Uterus (tissue), 4 donors: ENCODE results near the gene ATP1B3. TPM values are rescaled to one million over a fixed set of nuclear protein-coding genes. Genes with fewer than 3 reads are reported as not detected.

Experiments used
- DNase-seq, 2 donors: peaks; one replicate each; pipeline ENCODE4 v3.0.0-alpha.2; 2019 to 2020
- H3K27ac ChIP-seq, 2 donors: fragments of 200-600 bp; sonication (generic); 1 replicate in 1 of 2; 2 replicates in 1 of 2; pipeline ENCODE4 v1.5.1; 2016 to 2018
- H3K27me3 ChIP-seq, 2 donors: fragments of 200-600 bp; sonication (generic); one replicate each; pipeline ENCODE4 v1.5.1; 2018 to 2019; ENCODE audit warnings: control low read depth in 1 of 2
- H3K36me3 ChIP-seq, 2 donors: fragments of 200-600 bp; sonication (generic); one replicate each; pipeline ENCODE4 v1.5.1; 2019; ENCODE audit warnings: control low read depth in 1 of 2
- H3K4me1 ChIP-seq, 2 donors: fragments of 200-600 bp; sonication (generic); one replicate each; pipeline ENCODE4 v1.5.1; 2018 to 2019; ENCODE audit warnings: control low read depth in 1 of 2
- H3K4me3 ChIP-seq, 2 donors: fragments of 200-600 bp; sonication (generic); 1 replicate in 1 of 2; 2 replicates in 1 of 2; pipeline ENCODE4 v1.5.1; 2018 to 2019; ENCODE audit warnings: mild to moderate bottlenecking in 1 of 2
- H3K9me3 ChIP-seq, 2 donors: fragments of 200-600 bp; sonication (generic); one replicate each; pipeline ENCODE4 v1.5.1; 2019; ENCODE audit warnings: control low read depth in 1 of 2
- POLR2A ChIP-seq, 2 donors: fragments of 450-650 bp; IDR thresholded peaks; one replicate each; pipeline ENCODE4 v1.6.1; 2016; ENCODE audit warnings: antibody characterized with exemption in 2 of 2, mild to moderate bottlenecking in 1 of 2, moderate library complexity in 1 of 2
- intact Hi-C: fragments of 100-400 bp; cut with DNase I; formaldehyde crosslinking; loops from one replicate; pipeline ENCODE4 v1.15.1; 2023; ENCODE audit warnings: low total_unique reads
- total RNA-seq, 4 donors: library from RNA; depleted of rRNA in 3 of 4; stranded (reverse); fragments of >200 nt in 3 of 4; gene quantifications; one replicate each; pipeline versions ENCODE4 v1.1.0 to v1.2.4, GENCODE V29; 2014 to 2023
- TF ChIP-seq, protein P1 (sequence below), 4 experiments: fragments of 200-600 bp in 2 of 4; fragments of 450-650 bp in 2 of 4; sonication (generic) in 2 of 4; IDR thresholded peaks; one replicate each; pipeline ENCODE4 v1.5.1; 2016 to 2019; ENCODE audit warnings: antibody characterized with exemption in 4 of 4, mild to moderate bottlenecking in 2 of 4, moderate library complexity in 1 of 4
- donor health status: DM: yes; HTN: yes; CAD: no.

Gene ATP1B3
- total RNA-seq, 4 donors from 2014 or later: 33.3 to 98.4 (median 40.3) TPM

DNA sequence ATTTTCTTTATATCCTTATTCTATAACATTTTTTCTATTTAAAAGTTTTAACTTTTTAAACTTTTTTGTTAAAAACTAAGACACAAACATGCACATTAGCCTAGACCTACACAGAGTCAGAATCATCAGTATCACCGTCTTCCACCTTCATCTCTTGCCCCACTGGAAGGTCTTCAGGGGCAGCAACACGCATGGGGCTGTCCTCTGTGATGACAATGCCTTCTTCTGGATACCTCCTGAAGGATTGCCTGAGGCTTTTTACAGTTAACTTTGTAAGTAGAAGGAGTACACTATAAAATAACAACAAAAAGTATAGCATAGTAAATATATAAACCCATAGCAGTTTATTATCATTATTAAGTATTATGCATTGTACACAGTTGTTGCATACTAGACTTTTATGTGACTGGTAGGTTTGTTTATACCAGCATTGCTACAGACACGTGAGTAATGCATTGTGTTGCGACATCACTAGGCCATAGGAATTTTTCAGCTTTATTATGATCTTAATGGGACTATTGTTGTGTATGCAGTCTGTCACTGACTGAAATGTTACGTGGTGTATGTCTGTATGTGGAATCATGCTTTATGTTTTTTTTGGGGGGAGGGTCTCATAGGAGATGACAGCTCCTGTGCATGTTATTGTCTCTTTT is 18.2 kb downstream of the ATP1B3 start:
- DNase-seq: no peak
- Histone ChIP-seq H3K4me3 (no peak overlapping the region), H3K36me3 (no peaks in the 10 kb centered on the region), H3K27me3 (no peaks in the 10 kb centered on the region), H3K9me3 (no peaks in the 10 kb centered on the region), H3K4me1 (no peaks in the 10 kb centered on the region), H3K27ac (no peak overlapping the region)
- no peak for TF ChIP-seq POLR2A (IDR thresholded peaks at IDR 0.05)
- TF ChIP-seq, protein P1, sequence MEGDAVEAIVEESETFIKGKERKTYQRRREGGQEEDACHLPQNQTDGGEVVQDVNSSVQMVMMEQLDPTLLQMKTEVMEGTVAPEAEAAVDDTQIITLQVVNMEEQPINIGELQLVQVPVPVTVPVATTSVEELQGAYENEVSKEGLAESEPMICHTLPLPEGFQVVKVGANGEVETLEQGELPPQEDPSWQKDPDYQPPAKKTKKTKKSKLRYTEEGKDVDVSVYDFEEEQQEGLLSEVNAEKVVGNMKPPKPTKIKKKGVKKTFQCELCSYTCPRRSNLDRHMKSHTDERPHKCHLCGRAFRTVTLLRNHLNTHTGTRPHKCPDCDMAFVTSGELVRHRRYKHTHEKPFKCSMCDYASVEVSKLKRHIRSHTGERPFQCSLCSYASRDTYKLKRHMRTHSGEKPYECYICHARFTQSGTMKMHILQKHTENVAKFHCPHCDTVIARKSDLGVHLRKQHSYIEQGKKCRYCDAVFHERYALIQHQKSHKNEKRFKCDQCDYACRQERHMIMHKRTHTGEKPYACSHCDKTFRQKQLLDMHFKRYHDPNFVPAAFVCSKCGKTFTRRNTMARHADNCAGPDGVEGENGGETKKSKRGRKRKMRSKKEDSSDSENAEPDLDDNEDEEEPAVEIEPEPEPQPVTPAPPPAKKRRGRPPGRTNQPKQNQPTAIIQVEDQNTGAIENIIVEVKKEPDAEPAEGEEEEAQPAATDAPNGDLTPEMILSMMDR (IDR thresholded peaks at IDR 0.05): no peak
- intact Hi-C loops: no loop called here

DNA sequence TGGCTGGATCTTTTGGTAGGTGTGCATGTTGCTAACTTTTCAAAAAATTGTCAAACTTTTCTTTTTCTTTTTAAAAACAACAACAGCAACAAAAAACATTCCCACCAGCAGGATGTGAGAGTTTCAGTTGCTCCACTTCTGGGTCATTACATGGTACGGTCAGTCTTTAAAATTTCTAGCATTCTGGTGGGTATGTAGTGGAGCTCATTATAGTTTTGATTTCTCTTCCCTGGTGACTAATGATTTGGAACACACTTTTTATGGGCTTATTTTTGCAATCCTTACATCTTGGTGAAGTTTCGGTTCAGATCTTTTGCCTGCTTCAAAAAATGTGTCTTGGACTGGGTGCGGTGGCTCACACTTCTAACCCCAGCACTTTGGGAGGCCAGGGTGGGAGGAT is 19.3 kb downstream of the ATP1B3 start:
- Histone ChIP-seq H3K4me3 (no peak overlapping the region), H3K4me1 (no peaks in the 10 kb centered on the region), H3K27me3 (no peaks in the 10 kb centered on the region), H3K27ac (no peak overlapping the region), H3K9me3 (no peaks in the 10 kb centered on the region), H3K36me3 (no peaks in the 10 kb centered on the region)
- TF ChIP-seq, protein P1 (IDR thresholded peaks at IDR 0.05): no peak
- no peak for TF ChIP-seq POLR2A (IDR thresholded peaks at IDR 0.05)
- DNase-seq: no peak
- intact Hi-C loops: no loop called here

DNA sequence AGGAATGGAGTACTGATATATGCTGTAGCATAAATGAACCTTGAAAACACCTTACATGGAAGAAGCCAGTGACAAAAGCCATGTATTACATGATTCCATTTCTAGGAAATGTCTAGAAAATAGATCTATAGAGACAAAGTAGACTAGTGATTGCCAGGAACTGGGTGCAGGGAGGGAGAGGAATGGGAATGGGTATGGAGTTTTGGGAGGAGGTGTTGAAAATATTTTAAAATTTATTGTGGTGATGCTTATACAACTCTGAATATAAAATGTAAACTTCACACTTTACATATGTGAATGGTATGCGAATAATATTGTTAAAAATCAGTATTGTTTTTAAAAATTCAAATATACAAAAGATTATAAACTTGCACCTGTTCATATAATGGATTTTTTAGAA is 22.5 kb downstream of the ATP1B3 start:
- no peaks in the 10 kb centered on the region for H3K4me1 ChIP-seq
- no peak for TF ChIP-seq POLR2A (IDR thresholded peaks at IDR 0.05)
- TF ChIP-seq, protein P1 (IDR thresholded peaks at IDR 0.05): no peak
- intact Hi-C loops: no loop called here
- no peaks in the 10 kb centered on the region for H3K36me3 ChIP-seq
- no peaks in the 10 kb centered on the region for H3K27me3 ChIP-seq
- no peak overlapping the region for H3K4me3 ChIP-seq
- no peak overlapping the region for H3K27ac ChIP-seq
- H3K9me3 ChIP-seq: no peaks in the 10 kb centered on the region
- no peak for DNase-seq

DNA sequence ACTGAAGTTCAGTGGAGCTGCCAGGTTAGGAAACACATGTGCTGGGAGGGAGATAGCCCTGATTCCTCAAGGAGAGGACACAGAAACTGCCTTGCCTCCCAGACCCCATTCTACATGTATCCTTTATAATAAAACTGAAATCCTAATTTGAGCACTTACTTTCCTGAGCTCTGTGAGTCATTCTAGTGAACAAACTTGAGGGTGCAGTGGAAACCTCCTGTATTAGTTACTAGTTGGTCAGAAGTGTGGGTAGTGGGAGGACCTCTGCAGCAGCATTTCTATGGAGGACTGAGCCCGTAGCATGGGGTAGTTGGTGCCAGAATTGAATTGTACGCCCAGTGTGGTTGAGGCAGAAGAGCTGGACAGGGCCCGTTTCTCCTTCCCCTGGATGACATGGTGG is 23.9 kb downstream of the ATP1B3 start:
- TF ChIP-seq, protein P1 (IDR thresholded peaks at IDR 0.05): no peak
- no peak for TF ChIP-seq POLR2A (IDR thresholded peaks at IDR 0.05)
- H3K27me3 ChIP-seq: no peaks in the 10 kb centered on the region
- H3K9me3 ChIP-seq: no peaks in the 10 kb centered on the region
- no peak for DNase-seq
- intact Hi-C loops: no loop called here
- no peak overlapping the region for H3K27ac ChIP-seq
- no peak overlapping the region for H3K4me3 ChIP-seq
- no peaks in the 10 kb centered on the region for H3K36me3 ChIP-seq
- no peaks in the 10 kb centered on the region for H3K4me1 ChIP-seq

DNA sequence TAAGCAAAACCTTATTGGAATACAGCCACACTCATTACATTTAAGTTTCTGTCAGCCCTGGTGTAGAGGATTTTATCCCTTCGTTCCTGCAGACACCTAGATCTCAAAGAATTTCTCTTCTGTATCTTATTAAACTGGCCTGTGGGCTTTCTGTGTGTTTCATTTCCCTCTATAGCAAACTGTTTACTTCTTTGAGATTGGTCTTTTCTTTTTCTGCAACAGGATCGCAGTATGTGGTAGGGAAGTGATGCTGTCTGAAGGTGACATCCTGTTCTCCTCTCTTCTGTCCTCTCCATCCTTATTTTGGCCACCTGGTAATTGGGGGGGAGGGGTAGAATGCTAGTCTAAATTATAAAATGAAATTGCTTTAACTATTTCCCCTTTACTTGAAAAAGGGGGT is 25.5 kb downstream of the ATP1B3 start:
- Histone ChIP-seq H3K9me3 (no peaks in the 10 kb centered on the region), H3K4me3 (no peak overlapping the region), H3K27me3 (no peaks in the 10 kb centered on the region), H3K4me1 (no peaks in the 10 kb centered on the region), H3K36me3 (no peaks in the 10 kb centered on the region), H3K27ac (no peak overlapping the region)
- DNase-seq: no peak
- intact Hi-C loops: no loop called here
- TF ChIP-seq, protein P1 (IDR thresholded peaks at IDR 0.05): no peak
- TF ChIP-seq POLR2A (IDR thresholded peaks at IDR 0.05): no peak
